Hematopoietic multipotent progenitor cell (in vitro differentiated cells): Measurements from ENCODE around the gene PLXNB2. TPM values are rescaled to one million over a fixed set of nuclear protein-coding genes. Genes with fewer than 3 reads are reported as not detected.
A peak's percentile ranks its signal among the peaks of the same experiment; 100 is the strongest.

Experiments used
- DNase-seq, 3 donors: peaks; one replicate each; pipeline ENCODE4 v3.0.0-alpha.2; 2011 to 2015; ENCODE audit warnings: low read depth in 2 of 3, low spot score in 2 of 3
- total RNA-seq: library from RNA; depleted of rRNA; stranded (reverse); fragments of >200 nt; gene quantifications from one replicate; pipeline ENCODE4 v1.2.3, GENCODE V29; 2012

PLXNB2 gene
- total RNA-seq, 1 donor: 91.8 TPM

- DNase-seq: no peak
These were observed 7.4 kb downstream of the PLXNB2 start for GRCh38 chr22:50299785-50300619.

GRCh38 chr22:50298937-50299784 is 8.3 kb downstream of the PLXNB2 start:
- peak in 1 of 3 donors; percentile 52 for DNase-seq

GRCh38 chr22:50298266-50298637 is 9.2 kb downstream of the PLXNB2 start:
- DNase-seq: no peak

- no peak for DNase-seq
These were observed 9.8 kb downstream of the PLXNB2 start for GRCh38 chr22:50297510-50298265.

GRCh38 chr22:50296658-50297490 is 10.6 kb downstream of the PLXNB2 start:
- no peak for DNase-seq

GRCh38 chr22:50294319-50294656 is 13.2 kb downstream of the PLXNB2 start:
- DNase-seq: no peak

- DNase-seq: peak in 2 of 3 donors; percentile 76 to 77
These were observed 13.8 kb downstream of the PLXNB2 start for GRCh38 chr22:50293441-50294318.

- DNase-seq: peak in 1 of 3 donors; percentile 70
These were observed 14.6 kb downstream of the PLXNB2 start for GRCh38 chr22:50292643-50293440.

GRCh38 chr22:50289942-50290630 is 17.4 kb downstream of the PLXNB2 start:
- no peak for DNase-seq

GRCh38 chr22:50289151-50289941 is 18.1 kb downstream of the PLXNB2 start:
- no peak for DNase-seq

GRCh38 chr22:50287731-50288130 is 19.7 kb downstream of the PLXNB2 start:
- no peak for DNase-seq

GRCh38 chr22:50286701-50287318 is 20.6 kb downstream of the PLXNB2 start:
- no peak for DNase-seq

GRCh38 chr22:50286275-50286674 is 21.2 kb downstream of the PLXNB2 start:
- DNase-seq: no peak

- no peak for DNase-seq
These were observed 21.7 kb downstream of the PLXNB2 start for GRCh38 chr22:50285568-50286229.

- DNase-seq: no peak
These were observed 23.0 kb downstream of the PLXNB2 start for GRCh38 chr22:50284479-50284878.

- no peak for DNase-seq
These were observed 23.6 kb downstream of the PLXNB2 start for GRCh38 chr22:50283821-50284220.
